ENCODE measurements around the gene TAB2. TPM values are rescaled to one million over a fixed set of nuclear protein-coding genes. Genes with fewer than 3 reads are reported as not detected.

Gene TAB2
- total RNA-seq, 3 donors from 2014 or later: 57.1 to 124 (median 70.2) TPM

DNA sequence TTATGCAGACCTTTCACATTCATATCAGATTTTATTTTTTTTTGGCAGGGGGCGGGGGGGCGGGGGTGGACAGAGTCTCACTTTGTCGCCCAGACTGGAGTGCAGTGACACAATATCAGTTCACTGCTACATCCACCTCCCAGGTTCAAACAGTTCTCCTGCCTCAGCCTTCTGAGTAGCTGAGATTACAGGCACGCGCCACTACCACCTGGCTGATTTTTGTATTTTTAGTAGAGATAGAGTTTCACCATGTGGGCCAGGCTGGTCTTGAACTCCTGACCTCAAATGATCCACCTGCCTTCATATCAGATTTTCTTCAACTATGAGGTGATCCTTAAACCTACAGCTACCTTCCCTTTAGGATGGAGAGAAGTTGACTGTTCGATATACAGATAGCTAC is 74.6 kb downstream of the TAB2 start:
- Histone ChIP-seq H3K4me1 (ENCODE audit: low read depth) (peaks cover 32% of the 10 kb centered on the region), H3K4me3 (no peak overlapping the region), H3K9me3 (no peaks in the 10 kb centered on the region), H3K36me3 (ENCODE audit: low read depth) (no peaks in the 10 kb centered on the region)
- no peak for DNase-seq
- TF ChIP-seq, protein P1, sequence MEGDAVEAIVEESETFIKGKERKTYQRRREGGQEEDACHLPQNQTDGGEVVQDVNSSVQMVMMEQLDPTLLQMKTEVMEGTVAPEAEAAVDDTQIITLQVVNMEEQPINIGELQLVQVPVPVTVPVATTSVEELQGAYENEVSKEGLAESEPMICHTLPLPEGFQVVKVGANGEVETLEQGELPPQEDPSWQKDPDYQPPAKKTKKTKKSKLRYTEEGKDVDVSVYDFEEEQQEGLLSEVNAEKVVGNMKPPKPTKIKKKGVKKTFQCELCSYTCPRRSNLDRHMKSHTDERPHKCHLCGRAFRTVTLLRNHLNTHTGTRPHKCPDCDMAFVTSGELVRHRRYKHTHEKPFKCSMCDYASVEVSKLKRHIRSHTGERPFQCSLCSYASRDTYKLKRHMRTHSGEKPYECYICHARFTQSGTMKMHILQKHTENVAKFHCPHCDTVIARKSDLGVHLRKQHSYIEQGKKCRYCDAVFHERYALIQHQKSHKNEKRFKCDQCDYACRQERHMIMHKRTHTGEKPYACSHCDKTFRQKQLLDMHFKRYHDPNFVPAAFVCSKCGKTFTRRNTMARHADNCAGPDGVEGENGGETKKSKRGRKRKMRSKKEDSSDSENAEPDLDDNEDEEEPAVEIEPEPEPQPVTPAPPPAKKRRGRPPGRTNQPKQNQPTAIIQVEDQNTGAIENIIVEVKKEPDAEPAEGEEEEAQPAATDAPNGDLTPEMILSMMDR (IDR thresholded peaks at IDR 0.05): no peak
- intact Hi-C loops (cut with DNase I, micrococcal nuclease): no loop called here
- ATAC-seq: no peak

DNA sequence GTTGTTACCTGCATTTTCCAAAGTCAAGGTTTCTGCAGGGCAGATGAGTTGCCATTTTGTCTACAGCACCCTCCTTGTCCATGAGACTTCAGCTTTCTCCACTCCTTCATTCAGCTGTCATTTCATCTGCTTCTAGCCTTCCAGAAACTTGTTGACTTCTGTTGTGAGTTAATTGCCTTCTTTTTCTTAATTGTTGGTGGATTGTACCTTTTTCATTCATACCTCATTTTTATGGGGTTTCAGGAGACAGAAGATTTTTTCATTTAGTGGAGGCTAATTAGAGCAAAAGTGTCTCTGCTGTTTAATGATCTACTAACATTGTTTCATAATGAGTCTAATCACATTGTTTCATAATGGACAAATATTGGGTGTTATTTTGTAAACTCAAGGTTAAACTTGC is 75.0 kb downstream of the TAB2 start:
- ATAC-seq (no peak), DNase-seq (no peak)
- Histone ChIP-seq H3K4me3 (no peak overlapping the region), H3K4me1 (ENCODE audit: low read depth) (peaks cover 27% of the 10 kb centered on the region), H3K9me3 (no peaks in the 10 kb centered on the region), H3K36me3 (ENCODE audit: low read depth) (no peaks in the 10 kb centered on the region)
- TF ChIP-seq, protein P1 (IDR thresholded peaks at IDR 0.05): no peak
- intact Hi-C loops (cut with DNase I, micrococcal nuclease): no loop called here

DNA sequence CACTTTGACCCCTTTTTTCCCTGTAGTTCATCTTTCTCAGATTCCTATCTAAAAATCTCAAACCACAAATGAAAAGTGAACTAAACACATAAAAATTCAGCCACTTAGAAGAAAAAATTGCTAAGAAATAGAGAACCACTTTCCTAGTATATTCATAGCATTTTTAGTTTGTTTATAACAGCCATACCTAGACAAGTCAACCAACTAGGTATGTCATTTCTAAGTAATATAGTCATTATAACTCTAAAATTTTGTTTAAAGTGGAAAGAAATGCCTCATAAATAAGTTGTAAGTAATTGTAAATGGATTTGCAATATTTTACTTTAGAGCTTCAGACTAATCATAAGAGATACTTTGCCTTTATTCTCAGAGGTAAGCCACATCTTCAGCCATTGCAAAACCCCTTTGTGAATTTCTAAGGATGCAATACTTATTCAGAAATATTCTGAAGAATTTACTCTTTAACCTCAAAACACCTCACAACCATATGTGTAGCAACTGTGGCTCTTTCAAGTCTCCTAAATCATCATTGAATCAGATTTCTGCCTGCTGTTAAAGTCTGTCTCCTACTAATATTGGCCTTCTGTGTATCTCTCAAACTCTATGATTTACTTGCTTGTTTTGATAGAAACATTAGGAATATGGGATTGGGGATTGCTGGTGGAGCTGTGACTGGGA is 75.6 kb downstream of the TAB2 start:
- peaks cover 22% of the 10 kb centered on the region for H3K4me1 ChIP-seq (ENCODE audit: low read depth)
- ATAC-seq: no peak
- intact Hi-C loops (cut with DNase I, micrococcal nuclease): no loop called here
- DNase-seq: no peak
- TF ChIP-seq, protein P1 (IDR thresholded peaks at IDR 0.05): no peak
- no peaks in the 10 kb centered on the region for H3K9me3 ChIP-seq
- H3K36me3 ChIP-seq (ENCODE audit: low read depth): no peaks in the 10 kb centered on the region
- H3K4me3 ChIP-seq: no peak overlapping the region

DNA sequence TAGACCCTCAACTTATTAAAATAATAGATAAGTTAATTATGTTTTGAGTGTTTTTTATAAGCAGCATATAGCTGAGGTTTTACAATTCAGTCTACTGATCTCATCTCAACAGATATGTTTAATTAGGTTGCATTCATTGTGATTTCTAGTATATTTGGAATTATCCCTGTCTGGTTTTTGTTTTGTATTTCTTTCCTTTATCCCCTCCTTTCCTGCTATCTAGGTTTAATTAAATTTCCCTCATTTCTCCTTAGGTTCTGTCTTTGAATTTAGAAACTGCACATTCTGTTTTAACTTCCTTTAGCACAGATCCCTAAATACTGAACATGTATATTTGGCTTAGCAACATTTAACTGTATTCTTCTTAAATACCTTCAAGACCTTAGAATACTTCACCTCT is 77.7 kb downstream of the TAB2 start:
- TF ChIP-seq, protein P1 (IDR thresholded peaks at IDR 0.05): no peak
- H3K4me1 ChIP-seq (ENCODE audit: low read depth): peaks cover 5% of the 10 kb centered on the region
- H3K9me3 ChIP-seq: no peaks in the 10 kb centered on the region
- no peak for DNase-seq
- intact Hi-C loops (cut with DNase I, micrococcal nuclease): no loop called here
- H3K4me3 ChIP-seq: no peak overlapping the region
- H3K36me3 ChIP-seq (ENCODE audit: low read depth): no peaks in the 10 kb centered on the region
- no peak for ATAC-seq

DNA sequence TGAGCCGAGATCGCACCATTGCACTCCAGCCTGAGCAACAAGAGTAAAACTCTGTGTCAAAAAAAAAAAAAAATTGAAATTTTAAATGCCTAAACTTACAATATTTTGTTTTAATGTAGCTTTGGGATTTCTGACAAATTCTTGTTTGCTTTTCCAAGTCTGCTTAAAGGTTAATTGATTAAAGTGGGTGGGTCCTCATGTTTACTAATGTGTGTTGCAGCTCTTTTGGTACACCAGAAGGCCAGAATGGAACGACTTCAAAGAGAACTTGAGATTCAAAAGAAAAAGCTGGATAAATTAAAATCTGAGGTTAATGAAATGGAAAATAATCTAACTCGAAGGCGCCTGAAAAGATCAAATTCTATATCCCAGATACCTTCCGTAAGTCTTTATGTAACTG is 79.9 kb downstream of the TAB2 start:
- Histone ChIP-seq H3K4me3 (no peak overlapping the region), H3K36me3 (ENCODE audit: low read depth) (no peaks in the 10 kb centered on the region), H3K9me3 (no peaks in the 10 kb centered on the region), H3K4me1 (ENCODE audit: low read depth) (peaks cover 4% of the 10 kb centered on the region)
- intact Hi-C loops (cut with DNase I, micrococcal nuclease): no loop called here
- no peak for DNase-seq
- TF ChIP-seq, protein P1 (IDR thresholded peaks at IDR 0.05): no peak
- ATAC-seq: no peak

DNA sequence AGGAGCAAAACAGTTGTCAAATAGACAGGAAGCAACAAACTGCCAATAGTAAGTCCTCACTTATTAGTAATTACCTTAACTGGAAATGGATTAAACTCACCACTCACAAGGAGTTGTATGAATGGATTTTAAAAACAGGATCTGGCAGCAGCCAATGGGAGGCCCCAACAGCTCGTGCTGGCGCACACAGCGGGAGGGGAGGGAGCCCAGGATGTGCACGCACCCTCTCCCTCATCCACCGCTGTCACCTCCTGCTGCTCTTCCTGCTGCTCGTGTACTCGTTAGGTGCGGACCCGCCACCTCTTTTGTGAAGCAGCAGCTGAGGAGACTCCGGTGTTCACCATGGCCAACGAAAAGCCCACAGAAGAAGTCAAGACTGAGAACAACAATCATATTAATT is 82.5 kb downstream of the TAB2 start, which contains the start of gene SUMO4:
Gene SUMO4, plus strand, starts transcription at position 213 of the 400 bp plus-strand sequence. Its CDS starts 130 bp downstream, at position 343.
- no peaks in the 10 kb centered on the region for H3K4me1 ChIP-seq (ENCODE audit: low read depth)
- H3K9me3 ChIP-seq: no peaks in the 10 kb centered on the region
- DNase-seq (peak in 1 of 3 donors; percentile 38), ATAC-seq (no peak)
- TF ChIP-seq, protein P1 (IDR thresholded peaks at IDR 0.05): no peak
- no peaks in the 10 kb centered on the region for H3K36me3 ChIP-seq (ENCODE audit: low read depth)
- intact Hi-C loops (cut with DNase I, micrococcal nuclease): no loop called here
- H3K4me3 ChIP-seq: no peak within 1 kb of the TSS

Measured in mucosa of descending colon (tissue), 3 donors.